Left ventricle myocardium inferior (tissue), 1 donor: ENCODE results near the gene AUTS2. TPM values are rescaled to one million over a fixed set of nuclear protein-coding genes. Genes with fewer than 3 reads are reported as not detected.

Experiments
- DNase-seq: peaks from one replicate; pipeline ENCODE4 v3.0.0-alpha.2; 2020
- H3K27ac ChIP-seq: fragments of 200-600 bp; replicated peaks from 2 replicates; pipeline ENCODE4 v1.8.0; 2021
- H3K27me3 ChIP-seq: fragments of 200-600 bp; 2 replicates; pipeline ENCODE4 v1.8.0; 2021; ENCODE audit warnings: low read depth
- H3K36me3 ChIP-seq: fragments of 200-600 bp; 2 replicates; pipeline ENCODE4 v1.8.0; 2021
- H3K4me1 ChIP-seq: fragments of 200-600 bp; 2 replicates; pipeline ENCODE4 v1.8.0; 2021
- H3K4me3 ChIP-seq: fragments of 200-600 bp; 2 replicates; pipeline ENCODE4 v1.8.0; 2021; ENCODE audit warnings: mild to moderate bottlenecking, moderate library complexity
- H3K9me3 ChIP-seq: fragments of 200-600 bp; replicated peaks from 2 replicates; pipeline ENCODE4 v1.8.0; 2021
- CTCF ChIP-seq: fragments of 200-600 bp; IDR thresholded peaks from 2 replicates; pipeline ENCODE4 v1.8.0; 2021; ENCODE audit warnings: antibody characterized with exemption, mild to moderate bottlenecking, borderline replicate concordance
- intact Hi-C: fragments of 100-400 bp; cut with micrococcal nuclease; formaldehyde crosslinking; loops from one replicate; pipeline ENCODE4 v1.11.0; 2022
- total RNA-seq: library from RNA; stranded (reverse); fragmentation: NEBNext Ultra II Directional; extraction: Animal tissue kit (Norgen Biotek cat#: 25700); gene quantifications from one replicate; pipeline ENCODE4 v1.2.1, GENCODE V29; 2021
- donor health status: DM: no; HTN: yes; CAD: no; lungs with severe emphysema.

AUTS2 gene
- total RNA-seq, 1 donor from 2014 or later = 10.5 TPM

GRCh38 chr7:70426249-70426880 is 828.1 kb downstream of the AUTS2 start:
- TF ChIP-seq CTCF = no peak
- no peaks in the 10 kb centered on the region for H3K27me3 ChIP-seq
- no peaks in the 10 kb centered on the region for H3K9me3 ChIP-seq
- no peak for DNase-seq
- H3K4me3 ChIP-seq = no peak overlapping the region
- H3K4me1 ChIP-seq = no peaks in the 10 kb centered on the region
- intact Hi-C loops = no loop called here
- no peak overlapping the region for H3K27ac ChIP-seq
- no peaks in the 10 kb centered on the region for H3K36me3 ChIP-seq

- TF ChIP-seq CTCF = no peak
Observed at GRCh38 chr7:70432567-70433001, 834.3 kb downstream of the AUTS2 start.

GRCh38 chr7:70434376-70434775 is 836.1 kb downstream of the AUTS2 start:
- Histone ChIP-seq H3K27ac (no peak overlapping the region), H3K36me3 (no peaks in the 10 kb centered on the region), H3K9me3 (no peaks in the 10 kb centered on the region), H3K4me3 (no peak overlapping the region), H3K4me1 (no peaks in the 10 kb centered on the region), H3K27me3 (no peaks in the 10 kb centered on the region)
- TF ChIP-seq CTCF = no peak
- intact Hi-C loops = no loop called here
- no peak for DNase-seq

More at GRCh38 chr7:70432567-70433001, 834.3 kb downstream of the AUTS2 start:
- intact Hi-C loops = no loop called here
- H3K36me3 ChIP-seq = no peaks in the 10 kb centered on the region
- no peak overlapping the region for H3K27ac ChIP-seq
- H3K4me1 ChIP-seq = no peaks in the 10 kb centered on the region
- no peak overlapping the region for H3K4me3 ChIP-seq
- no peaks in the 10 kb centered on the region for H3K27me3 ChIP-seq
- DNase-seq = no peak
- no peaks in the 10 kb centered on the region for H3K9me3 ChIP-seq

- Histone ChIP-seq H3K4me1 (no peaks in the 10 kb centered on the region), H3K27ac (no peak overlapping the region), H3K27me3 (no peaks in the 10 kb centered on the region), H3K9me3 (no peaks in the 10 kb centered on the region), H3K4me3 (no peak overlapping the region), H3K36me3 (no peaks in the 10 kb centered on the region)
- intact Hi-C loops = no loop called here
- TF ChIP-seq CTCF = no peak
- no peak for DNase-seq
Observed at GRCh38 chr7:70434821-70435220, 836.5 kb downstream of the AUTS2 start.

- Histone ChIP-seq H3K4me1 (no peaks in the 10 kb centered on the region), H3K9me3 (no peaks in the 10 kb centered on the region), H3K27ac (no peak overlapping the region), H3K27me3 (no peaks in the 10 kb centered on the region), H3K36me3 (no peaks in the 10 kb centered on the region), H3K4me3 (no peak overlapping the region)
- DNase-seq = no peak
- no peak for TF ChIP-seq CTCF
- intact Hi-C loops = no loop called here
Observed at GRCh38 chr7:70435634-70436033, 837.4 kb downstream of the AUTS2 start.
